WERI-Rb-1 (cell line): ENCODE results near the gene LRP1-AS.
A peak's percentile ranks its signal among the peaks of the same experiment; 100 is the strongest.
"Not testable (repeated sequence)": the region's sequence is repeated elsewhere in the genome, so short reads cannot be mapped to it uniquely, and the experiment has no call there.

Experiments
- DNase-seq: peaks from one replicate; pipeline ENCODE4 v3.0.0-alpha.2; 2020
- H3K27ac ChIP-seq: fragments of 250-450 bp; sonication (Bioruptor Pico); 2 replicates; pipeline ENCODE4 v1.5.1; 2020; ENCODE audit warnings: mild to moderate bottlenecking, moderate library complexity
- H3K27me3 ChIP-seq: fragments of 250-450 bp; sonication (Bioruptor Pico); 2 replicates; pipeline ENCODE4 v1.5.1; 2021; ENCODE audit warnings: mild to moderate bottlenecking, low read depth, moderate library complexity; ENCODE audit not compliant: insufficient read depth, severe bottlenecking
- H3K36me3 ChIP-seq: fragments of 250-450 bp; sonication (Bioruptor Pico); 2 replicates; pipeline ENCODE4 v1.5.1; 2020; ENCODE audit warnings: mild to moderate bottlenecking, moderate library complexity
- H3K4me3 ChIP-seq: 2 replicates; pipeline ENCODE4 v1.5.1; 2011; ENCODE audit warnings: low read depth, mild to moderate bottlenecking, control low read depth, low read length
- H3K9me3 ChIP-seq: fragments of 250-450 bp; sonication (Bioruptor Pico); 2 replicates; pipeline ENCODE4 v1.5.1; 2021; ENCODE audit warnings: mild to moderate bottlenecking, moderate library complexity; ENCODE audit not compliant: severe bottlenecking
- TF ChIP-seq, protein P1 (sequence below): IDR thresholded peaks from 2 replicates; pipeline ENCODE4 v1.5.1; 2011; ENCODE audit warnings: low read depth, mild to moderate bottlenecking, control low read depth, inconsistent platforms, low read length

LRP1-AS gene

DNA sequence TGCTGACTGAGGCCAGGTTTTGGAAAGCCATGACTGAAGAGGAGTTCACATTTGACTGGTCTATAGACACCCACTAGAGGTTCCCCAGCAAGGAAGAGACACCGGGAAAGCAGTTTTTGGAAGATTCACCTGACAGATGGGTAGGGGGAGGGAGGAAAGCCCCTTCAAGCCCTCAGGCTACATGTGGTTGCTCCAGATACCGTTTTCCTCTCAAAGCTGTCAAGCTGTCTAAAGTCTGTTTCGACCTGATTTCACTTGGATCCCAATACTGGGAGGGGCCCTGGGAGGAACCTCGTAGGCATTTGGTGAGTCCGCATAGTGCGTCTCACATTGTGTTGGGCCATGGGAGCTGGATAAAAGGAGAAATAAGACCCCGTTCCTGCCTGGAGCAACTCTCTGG, 20.9 kb downstream of the LRP1-AS start:
- Histone ChIP-seq H3K4me3 (peak overlapping the region; percentile 66), H3K27ac (no peak overlapping the region), H3K36me3 (no peaks in the 10 kb centered on the region), H3K27me3 (no peaks in the 10 kb centered on the region), H3K9me3 (no peaks in the 10 kb centered on the region)
- TF ChIP-seq, protein P1, sequence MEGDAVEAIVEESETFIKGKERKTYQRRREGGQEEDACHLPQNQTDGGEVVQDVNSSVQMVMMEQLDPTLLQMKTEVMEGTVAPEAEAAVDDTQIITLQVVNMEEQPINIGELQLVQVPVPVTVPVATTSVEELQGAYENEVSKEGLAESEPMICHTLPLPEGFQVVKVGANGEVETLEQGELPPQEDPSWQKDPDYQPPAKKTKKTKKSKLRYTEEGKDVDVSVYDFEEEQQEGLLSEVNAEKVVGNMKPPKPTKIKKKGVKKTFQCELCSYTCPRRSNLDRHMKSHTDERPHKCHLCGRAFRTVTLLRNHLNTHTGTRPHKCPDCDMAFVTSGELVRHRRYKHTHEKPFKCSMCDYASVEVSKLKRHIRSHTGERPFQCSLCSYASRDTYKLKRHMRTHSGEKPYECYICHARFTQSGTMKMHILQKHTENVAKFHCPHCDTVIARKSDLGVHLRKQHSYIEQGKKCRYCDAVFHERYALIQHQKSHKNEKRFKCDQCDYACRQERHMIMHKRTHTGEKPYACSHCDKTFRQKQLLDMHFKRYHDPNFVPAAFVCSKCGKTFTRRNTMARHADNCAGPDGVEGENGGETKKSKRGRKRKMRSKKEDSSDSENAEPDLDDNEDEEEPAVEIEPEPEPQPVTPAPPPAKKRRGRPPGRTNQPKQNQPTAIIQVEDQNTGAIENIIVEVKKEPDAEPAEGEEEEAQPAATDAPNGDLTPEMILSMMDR = no peak
- DNase-seq = no peak

DNA sequence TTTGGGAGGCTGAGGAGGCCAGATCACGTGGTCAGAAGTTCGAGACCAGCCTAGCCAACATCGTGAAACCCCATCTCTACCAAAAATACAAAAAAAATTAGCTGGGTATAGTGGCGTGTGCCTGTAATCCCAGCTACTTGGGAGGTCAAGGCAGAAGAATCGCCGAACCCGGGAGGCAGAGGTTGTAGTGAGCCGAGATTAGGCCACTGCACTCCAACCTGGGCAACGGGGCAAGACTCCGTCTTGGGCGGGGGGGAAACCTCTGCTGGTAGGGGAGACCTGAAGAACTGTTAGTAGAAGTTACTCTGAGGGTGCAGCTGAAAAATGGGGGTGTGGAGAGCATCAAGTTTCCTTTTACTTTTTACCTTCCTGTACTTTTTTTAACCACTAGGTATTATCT, 21.4 kb downstream of the LRP1-AS start:
- H3K36me3 ChIP-seq = no peaks in the 10 kb centered on the region
- no peak for DNase-seq
- H3K27me3 ChIP-seq = no peaks in the 10 kb centered on the region
- H3K4me3 ChIP-seq = no peak overlapping the region
- H3K27ac ChIP-seq = no peak overlapping the region
- H3K9me3 ChIP-seq = no peaks in the 10 kb centered on the region
- TF ChIP-seq, protein P1 = no peak

DNA sequence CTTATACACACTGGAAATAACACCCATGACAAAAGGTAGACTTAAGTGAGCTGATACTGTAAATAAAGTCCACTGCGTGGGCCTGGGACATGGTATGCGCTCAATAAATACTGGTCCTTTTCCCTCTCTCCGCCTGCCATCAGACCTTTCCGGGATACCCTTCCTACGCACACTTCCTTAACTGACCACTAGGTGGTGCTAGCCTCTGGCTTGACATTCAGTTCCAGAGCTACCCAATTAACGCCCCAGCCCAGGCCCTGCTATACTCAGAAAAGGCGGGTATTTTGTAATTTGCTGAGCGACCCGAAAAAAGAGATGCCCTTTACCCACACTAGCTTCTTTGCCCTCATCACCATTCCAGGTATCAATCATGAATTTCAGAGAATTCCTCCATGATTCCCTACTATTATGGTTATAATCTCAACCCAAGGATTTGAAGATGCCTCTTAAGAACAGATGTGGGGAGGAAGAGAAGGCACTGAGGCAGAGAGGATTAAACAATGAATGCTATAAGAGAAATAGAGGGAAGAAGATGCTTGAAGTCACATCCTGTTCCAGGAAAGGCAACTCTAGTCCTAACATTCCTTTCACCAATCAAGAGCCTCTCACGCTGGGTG, 23.1 kb downstream of the LRP1-AS start:
- Histone ChIP-seq H3K4me3 (no peak overlapping the region), H3K36me3 (no peaks in the 10 kb centered on the region), H3K27ac (no peak overlapping the region), H3K27me3 (no peaks in the 10 kb centered on the region), H3K9me3 (no peaks in the 10 kb centered on the region)
- TF ChIP-seq, protein P1 = peak; percentile 83
- peak; percentile 77 for DNase-seq

DNA sequence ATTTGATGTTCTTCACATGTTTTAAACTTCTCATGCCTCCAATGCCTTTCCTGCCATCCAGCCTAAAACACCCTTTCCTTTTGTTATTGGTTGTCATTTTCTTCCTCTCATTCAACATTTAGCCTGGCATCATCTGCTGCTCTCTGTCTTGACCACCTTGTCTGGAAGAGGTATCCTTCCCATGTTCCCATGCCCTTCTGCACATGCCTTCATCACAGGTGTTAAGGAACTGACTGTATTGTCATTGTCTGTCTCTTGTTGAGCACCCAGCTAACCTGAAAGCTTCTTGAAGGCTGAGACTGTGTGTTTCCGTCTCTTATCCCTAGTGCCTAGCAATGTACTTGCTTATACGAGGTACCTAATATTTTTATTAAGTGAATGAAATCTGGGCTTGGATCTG, 23.6 kb downstream of the LRP1-AS start:
- TF ChIP-seq, protein P1 = no peak
- no peak overlapping the region for H3K27ac ChIP-seq
- H3K4me3 ChIP-seq = no peak overlapping the region
- no peak for DNase-seq
- no peaks in the 10 kb centered on the region for H3K27me3 ChIP-seq
- no peaks in the 10 kb centered on the region for H3K36me3 ChIP-seq
- no peaks in the 10 kb centered on the region for H3K9me3 ChIP-seq

DNA sequence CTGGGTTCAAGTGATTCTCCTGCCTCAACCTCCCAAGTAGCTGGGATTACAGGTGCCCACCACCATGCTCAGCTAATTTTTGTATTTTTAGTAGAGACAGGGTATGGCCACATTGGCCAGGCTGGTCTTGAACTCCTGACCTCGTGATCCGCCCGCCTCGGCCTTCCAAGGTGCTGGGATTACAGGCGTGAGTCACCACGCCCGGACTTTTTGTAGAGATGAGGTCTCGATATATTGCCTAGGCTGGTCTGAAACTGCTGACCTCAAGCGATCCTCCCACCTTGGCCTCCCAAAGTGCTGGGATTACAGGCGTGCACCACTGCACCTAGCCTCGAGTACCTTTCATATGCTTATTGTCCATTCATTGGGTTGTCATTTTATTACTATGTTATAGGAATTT, 26.7 kb downstream of the LRP1-AS start:
- H3K27ac ChIP-seq, H3K27me3 ChIP-seq, H3K4me3 ChIP-seq, DNase-seq, H3K36me3 ChIP-seq, H3K9me3 ChIP-seq: not testable (repeated sequence)

DNA sequence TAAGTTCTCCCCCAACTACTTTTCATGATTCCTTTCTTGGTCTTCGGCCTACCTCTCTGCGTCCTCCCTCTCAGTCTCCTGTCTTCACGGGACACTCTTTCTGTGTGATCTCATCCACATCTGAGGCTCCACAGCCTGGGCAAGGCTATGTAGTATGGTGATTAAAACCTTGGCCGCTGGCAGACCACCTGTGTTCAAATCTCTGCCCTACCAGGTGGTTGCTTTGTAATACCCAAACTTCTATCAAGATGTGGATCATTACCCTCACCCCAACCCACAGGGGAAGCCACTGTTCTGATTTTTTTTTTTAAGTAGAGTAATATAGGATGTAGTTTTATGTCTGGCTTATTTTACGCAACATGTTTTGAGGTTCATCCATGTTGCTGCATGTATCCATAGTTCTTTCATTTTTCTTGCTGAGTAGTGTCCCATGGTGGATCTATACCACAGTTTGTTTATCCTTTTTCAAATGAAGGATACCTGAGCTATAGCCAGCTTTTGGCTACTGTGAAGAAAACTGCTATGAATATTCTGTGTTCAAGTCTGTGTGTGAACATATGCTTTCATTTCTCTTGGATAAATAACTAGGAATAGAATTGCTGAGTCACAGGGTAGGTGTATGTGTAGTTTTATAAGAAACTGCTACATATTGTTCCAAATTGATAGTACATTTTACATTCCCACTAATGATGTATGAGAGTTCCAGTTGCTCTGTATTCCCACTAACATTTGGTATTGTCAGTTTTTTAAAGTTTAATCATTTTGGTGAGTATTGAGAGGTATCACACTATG, 27.9 kb downstream of the LRP1-AS start:
- TF ChIP-seq, protein P1 = no peak

More for the DNA sequence above, 27.9 kb downstream of the LRP1-AS start:
- Histone ChIP-seq H3K27ac (no peak overlapping the region), H3K27me3 (no peaks in the 10 kb centered on the region), H3K9me3 (no peaks in the 10 kb centered on the region), H3K4me3 (no peak overlapping the region), H3K36me3 (no peaks in the 10 kb centered on the region)
- DNase-seq = no peak
